HG02678 (cell line): ENCODE data around the gene SMPD3.

ENCODE experiments used
- ATAC-seq: cut with Tn5 transposase; IDR thresholded peaks from one replicate; pipeline ENCODE4 v1.9.1; 2021; ENCODE audit warnings: mild to moderate bottlenecking, moderate library complexity; ENCODE audit not compliant: unreplicated experiment

The SMPD3 gene

DNA sequence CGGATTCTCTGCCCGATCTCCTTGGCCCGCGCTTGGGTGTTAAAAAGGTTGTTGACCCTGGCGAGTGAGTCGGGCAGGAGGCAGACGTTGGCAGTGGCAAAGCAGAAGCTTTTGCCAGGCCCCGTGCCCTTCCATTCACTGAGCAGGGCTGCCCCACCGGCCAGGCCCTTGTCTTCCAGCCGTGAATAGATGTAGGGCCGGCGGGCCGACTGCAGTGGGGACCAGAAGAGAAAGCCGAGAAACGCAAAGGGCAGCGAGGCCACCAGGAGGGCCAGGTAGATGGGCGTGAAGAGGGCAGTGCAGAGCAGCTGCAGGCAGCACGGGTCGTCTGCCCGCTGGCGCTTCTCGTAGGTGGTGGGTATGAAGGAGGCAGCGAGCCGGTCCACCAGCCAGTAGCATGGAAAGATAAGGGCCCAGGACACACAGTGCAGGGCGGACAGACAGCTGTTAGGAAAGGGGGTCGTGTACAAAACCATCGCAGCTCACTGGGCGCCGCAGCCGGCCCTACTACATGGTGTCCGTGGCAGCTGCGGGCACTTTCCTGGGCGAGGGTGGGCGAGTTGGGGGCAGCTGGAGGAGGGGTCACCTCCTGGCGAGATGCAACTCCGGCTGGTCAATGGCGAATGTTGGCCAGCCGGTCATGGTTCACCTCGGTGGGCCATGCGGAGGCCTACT lies 76.5 kb downstream of the SMPD3 start:
- no peak for ATAC-seq

DNA sequence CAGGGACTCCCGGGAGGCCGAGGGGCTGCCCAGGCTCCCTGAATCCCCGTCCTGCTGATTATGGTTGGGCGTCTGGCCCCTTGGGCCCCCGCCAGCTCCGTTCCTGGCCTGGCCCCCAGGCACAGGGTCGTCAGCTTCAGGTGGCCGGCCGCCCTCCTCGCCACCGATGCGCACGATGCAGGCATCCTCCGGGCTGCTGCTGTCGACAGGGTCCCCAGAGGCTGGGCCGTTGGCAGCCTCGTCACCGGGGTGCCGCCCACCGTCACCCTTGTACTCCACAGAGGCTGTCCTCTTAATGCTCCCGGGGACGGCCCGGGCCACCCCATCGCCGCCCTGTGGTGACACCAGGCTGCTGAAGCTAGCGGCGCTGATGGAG lies 77.0 kb downstream of the SMPD3 start:
- no peak for ATAC-seq

DNA sequence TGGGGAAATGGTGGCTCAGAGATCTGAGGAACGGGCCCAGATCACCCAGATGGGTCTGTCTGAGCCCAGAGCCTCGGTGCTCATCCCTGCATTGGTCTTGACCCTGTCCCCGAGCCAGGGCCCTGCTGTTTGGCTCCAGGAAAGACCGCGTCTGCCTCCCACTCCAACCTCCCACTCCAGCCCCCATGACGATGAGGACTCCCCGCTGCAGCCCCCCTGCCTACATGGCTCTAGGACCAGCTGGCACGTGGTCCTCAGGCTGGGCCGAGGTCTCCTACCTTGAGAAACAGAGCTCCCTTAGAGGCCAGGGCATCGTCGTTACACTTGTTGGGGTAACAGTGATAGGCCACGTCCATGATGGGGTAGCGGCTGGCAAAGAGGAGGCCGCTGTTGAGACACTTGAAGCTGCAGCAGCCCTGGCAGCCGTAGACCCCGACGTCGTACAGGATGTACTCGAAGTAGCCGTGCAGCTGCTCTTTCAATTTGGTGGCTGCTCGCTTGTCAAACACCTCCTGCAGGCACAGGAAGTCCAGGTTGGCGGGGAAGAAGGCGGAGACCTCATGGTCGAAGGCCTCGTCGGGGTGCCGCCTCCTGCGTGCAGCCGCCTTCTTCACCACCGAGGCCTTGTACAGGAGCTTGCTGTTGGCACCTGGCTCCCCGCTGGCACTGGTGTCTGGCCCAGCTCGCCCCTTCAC lies 77.6 kb downstream of the SMPD3 start:
- ATAC-seq = no peak

DNA sequence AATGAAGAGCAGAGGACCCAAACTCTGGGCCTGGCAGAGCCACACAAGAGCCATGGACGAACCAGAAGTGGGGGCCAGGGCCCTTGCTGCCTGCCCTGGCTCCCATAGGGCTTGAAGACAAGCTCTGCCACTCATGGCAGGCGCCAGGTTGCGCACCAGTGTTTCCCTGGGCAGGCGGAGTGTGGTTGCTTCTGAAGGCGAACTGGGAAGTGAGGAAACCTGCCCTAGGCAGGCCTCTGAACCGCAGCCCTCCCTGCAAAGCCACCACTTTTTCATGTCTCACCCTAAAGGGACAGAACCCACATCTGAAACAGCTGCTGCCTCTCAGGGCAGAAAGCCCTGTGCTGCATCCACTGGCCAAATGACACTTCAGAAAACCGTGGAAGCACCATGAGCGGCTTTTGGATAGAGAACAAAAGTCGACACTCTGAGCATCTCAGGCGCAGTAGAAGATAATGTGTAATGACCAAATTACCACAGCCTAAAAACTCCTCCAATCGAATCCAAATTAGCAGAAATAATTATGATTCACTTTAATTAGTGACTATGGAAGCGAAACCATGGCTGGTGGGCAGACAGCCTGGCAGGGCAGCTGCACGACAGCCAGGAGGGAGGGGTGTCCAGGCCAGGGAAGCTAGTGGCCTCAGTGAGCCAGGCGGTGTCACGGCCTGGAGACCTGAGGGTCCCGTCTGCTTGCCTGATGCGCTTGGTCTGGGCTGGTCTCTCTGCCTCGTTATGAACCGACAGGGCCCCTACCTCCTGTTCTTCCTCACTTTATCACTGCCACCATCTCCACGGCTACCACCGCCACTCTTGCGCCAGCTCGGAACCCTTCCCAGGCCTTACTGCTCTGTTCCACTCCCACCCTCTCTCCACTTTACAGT lies 78.4 kb downstream of the SMPD3 start:
- ATAC-seq = peak; percentile 65

DNA sequence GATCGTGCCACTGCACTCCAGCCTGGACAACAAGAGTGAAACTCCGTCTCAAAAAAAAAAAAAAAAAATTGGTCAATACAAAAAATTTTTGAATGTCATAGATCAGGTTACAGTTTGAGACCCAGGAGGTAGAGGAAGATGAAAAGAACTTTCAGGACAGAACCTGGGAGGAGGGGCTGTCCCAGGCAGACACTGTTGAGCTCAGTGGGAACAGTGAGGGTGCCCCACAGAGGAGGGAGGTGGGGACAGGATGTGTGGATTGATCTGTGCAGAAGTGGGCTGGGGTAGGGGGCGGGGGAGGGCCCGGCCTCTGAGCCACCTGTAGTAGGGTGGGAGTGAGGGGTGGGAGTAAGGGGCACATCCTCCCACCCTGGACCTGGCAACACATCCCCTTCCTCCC lies 79.1 kb downstream of the SMPD3 start:
- no peak for ATAC-seq

DNA sequence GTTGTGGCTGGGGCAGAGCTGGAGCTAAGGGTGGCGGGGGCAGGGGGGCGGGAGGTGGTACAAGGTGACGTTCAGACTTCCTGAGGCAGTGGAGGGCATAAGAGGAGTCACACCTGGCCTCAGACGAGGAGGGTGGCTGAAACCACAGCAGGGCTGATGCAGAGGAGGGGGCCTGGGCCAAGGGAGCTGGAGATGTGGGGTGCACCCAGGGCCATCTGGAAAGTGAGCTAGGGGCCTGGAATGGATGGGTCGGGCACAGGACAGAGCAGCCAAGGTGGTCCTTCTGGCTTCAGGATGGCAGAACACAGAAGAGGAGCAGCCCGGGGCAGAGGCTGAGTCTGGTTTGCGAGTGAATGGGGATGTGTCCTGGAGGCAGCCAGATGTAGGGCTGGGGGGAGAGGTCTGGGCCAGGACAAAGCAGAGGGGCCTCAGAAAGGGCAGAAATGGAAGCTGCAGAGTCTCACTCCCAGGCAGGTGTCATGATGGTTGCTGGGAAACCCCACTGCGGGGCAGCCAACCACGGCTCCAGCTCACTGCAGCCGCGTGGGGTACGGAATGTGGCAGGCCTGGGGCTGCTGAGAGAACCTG lies 79.9 kb downstream of the SMPD3 start:
- ATAC-seq = no peak

DNA sequence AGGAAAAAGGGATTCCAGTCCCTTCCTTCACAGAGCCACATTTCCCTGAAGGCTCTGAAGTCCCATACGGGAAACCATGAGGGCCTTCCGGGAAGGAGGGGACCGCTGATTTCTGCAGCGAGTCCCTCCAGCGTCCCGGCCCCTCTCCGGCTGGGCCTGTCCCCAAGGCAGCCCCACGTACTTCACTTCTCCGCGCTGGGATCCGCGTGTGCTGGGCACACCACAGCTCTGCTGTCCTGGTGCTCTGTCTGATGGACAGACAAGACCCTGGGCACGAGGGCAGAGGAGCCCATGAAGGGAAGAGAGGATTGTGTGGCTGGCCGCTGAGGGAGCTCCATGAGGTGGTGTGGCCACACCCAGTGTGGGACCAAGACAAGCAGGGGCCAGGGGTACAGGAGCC lies 80.4 kb downstream of the SMPD3 start:
- ATAC-seq = no peak

DNA sequence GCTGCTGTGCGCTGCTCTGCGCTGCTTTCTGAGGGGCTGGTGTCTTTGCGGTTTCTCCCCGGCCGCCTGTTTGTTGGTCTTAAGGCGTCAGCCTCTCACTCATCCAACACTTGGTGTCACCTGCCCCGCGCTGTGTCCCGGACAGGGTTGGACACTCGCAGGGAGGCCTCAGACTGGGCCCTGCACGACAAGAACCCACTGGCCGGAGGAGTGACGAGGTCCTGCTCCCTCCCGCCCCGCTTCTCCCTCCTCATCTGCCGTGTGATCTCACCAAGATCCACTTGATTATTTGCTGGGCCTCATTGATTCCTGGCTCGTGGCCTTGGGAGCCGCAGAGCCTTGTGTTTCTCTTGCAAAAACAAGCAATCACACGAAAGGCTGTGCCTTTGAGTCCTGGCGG lies 80.9 kb downstream of the SMPD3 start:
- ATAC-seq = no peak

DNA sequence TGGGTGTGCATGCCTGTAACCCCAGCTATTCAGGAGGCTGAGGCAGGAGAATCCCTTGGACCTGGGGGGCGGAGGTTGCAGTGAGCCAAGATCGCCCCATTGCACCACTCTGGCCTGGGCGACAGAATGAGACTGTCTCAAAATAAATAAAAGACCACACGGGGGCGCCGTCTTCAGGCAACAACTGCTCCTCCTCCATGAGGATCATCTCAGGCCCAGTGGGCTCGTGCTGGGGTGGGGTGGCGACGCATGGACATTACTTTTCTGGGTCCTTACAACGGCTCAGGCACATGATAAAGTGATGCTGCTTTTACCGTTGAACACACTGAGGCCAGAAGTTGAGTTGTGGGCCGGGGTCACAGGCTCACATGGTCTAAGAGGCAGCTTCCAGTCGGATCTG lies 81.3 kb downstream of the SMPD3 start:
- no peak for ATAC-seq

DNA sequence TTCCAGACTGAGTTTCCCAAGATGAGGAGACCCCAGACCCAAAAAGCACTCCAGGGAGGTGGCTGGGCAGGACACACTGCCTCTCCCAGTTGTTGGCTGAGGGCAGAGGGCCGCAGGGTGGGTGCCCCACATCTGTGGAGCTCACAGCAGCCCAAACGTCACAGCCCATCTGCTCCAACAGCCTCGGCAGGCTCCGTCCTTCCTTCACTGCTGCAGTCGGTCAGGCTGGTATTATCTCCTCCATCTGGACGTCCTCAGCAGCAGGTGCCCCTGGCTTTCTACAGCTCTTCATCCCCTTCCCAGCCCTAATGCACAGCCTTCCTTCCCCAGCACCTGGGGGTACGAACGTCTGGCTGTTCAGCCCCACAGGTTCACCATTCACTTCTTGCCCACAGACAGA lies 82.2 kb downstream of the SMPD3 start:
- ATAC-seq = no peak

DNA sequence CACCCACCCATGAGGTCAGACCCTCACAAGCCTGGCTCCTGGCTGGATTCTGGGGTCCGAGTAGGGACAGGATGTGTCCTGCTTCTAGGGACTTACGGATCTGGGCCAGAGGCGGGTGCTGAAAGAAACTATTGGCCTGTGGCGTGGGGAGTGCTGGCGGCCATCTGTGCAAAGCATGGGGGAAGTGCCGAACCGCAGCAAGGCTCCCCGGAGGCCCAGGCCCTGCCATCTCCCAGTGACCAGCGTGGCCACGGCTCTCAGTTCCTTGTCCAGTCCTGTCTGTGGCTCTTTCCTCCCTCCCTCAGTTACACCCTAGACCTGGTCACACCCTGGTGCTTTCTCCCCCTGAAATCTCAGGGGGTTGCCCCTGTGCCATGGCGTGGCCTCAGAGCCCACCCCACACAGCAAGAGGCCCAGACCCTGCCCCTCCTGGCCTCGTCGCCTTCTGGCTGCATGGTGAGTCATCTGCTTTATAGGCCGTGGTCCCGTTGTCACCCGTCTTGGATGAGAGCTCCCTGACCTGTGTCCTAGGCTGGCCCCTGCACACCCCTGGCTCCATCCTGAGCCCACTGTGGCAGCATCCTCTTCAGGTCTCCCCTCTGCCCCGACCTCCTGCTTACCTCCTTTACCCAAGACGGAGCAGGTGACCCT lies 83.0 kb downstream of the SMPD3 start:
- no peak for ATAC-seq

DNA sequence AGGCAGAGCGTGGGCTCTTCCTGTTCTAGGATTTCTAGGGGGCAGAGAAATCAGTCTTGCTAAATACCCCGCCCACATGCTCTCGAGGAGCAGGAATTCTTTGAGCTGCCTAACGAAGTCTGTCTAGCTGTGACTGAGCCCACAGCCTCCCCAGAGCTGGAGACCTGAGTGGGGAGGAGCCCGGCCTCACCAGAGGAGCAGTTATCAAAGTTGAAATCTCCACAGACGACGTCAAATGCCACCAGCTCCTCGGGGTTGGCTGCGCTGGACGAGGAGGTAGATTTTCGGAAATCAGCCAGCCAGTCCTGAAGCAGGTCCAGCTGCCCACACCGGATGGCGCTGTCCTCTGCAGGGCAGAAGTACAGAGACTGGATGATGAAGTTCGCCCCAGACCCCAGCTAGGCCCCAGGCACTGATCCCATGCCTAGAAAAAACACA lies 83.7 kb downstream of the SMPD3 start:
- ATAC-seq = no peak

DNA sequence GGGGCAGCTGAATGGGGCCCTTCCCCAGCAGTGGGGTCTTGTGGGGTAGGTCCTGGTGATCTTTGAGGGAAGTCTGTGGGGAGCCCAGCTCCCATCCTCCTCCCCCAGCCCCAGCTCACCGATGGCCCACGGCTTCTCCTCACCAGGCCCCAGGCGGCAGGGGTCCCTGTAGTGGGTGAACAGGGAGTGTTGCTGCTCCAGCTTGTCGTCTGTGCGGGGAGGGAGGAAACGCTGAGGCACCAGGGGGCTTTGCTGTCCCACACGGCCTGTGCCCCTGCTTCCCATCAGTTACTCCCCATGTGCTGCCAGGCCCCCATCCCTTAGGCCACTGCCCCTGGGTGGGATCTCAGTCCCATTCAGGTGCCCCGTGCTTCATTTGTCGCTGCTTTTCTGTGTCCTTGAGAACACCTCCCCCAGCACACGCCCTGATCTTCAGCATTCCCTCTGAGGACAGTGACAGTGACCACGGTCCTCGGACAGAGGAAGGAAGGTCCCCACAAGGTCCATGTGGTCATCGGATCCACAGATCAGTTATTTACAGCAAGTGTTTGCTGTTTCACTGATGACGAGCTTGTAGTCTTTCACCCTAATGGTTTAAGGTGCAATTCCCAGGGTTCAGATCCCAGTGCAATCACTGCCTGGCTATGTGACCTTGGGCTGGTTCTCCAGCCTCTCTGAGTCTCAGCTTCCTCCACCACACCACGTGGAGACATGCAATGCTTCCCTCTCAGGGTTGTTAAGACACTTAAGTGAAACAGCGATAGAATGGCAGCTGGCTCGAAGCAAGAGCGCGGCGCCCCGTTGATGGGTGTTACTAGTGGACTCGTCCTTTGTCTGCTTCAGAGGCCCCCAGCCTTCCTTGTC lies 84.4 kb downstream of the SMPD3 start:
- no peak for ATAC-seq

DNA sequence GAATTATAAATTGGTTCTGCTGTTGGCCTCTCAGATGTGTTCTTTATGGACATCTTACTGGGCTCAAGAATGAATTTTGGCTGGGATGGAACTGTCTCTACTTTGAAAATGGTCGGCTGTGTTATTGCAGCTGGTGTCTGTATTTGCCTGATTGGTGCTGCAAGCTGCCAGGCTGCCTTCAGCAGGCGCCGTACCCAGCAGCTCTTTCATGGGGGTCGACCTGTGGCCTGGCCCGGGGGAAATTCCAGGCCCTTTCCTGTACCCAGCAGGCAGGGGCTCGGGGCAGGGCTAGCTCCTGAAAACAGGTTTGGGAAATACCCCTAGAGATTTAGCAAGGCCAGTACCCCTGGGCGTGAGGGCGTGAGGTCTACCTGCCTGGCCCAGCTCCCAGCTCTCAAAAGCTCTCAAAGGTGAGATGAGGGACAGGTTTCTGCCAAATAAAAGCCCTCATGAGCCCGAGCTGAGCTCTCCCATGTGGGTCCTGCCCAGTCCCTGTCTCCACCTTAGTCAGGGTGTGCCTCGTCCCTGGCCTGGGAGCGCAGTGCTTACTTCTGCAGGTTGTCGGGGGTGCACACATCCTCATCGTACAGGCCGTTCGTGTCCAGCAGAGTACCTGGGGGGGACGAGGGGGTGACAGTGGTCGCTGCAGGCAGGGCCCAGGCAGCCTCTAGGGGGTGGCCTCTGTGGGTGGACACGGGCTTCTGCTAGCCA lies 85.2 kb downstream of the SMPD3 start:
- ATAC-seq = no peak

DNA sequence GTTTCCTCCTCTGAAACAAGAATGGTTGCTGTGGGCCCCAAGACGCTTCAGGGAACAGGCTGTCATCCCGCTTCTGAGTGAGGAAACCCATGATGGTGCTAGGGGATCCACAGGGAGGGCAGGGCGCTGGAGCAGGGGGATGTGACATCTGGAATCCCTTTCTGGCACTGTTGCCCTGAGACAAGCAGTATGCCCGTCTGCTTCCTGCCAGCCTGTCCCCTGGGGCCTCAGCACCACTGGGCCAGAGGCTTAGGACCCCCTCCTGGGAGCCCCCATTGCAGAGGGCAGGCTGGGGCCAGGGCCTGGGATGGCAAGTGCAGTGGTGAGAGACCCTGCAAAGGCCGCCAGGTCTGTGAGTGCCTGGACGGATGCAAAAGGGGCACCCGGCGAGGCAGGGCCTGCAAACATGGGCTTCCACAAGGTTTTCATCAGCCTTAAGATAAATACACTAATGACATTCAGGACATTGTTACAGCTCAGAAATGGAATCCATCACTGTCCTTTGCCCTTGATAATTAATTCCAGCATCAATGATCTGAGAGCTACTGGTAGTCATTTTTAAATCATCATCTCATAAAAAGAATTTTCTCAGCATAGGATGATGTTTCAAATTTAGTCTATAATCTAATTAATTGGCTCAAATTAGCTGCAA lies 85.9 kb downstream of the SMPD3 start:
- ATAC-seq = no peak

DNA sequence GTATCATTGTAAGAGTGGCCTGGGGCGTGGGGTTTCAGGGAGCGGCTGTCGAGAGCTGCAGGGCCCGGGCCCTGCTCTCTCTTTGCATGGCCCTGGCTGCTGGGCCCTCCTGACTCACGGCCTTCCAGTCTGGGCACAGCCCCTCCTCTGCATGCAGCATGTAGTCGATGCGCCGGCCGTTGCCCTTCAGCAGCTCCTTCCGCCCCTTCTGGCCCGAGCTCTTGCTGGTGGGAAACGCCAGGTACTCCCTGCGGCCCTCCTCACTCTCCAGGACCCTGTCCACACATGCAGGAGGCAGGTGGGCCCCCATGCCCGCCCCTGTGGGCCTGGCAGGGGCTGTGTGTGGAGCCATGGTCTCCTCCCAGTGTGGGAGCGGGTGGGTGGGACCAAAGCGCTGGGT lies 86.8 kb downstream of the SMPD3 start:
- no peak for ATAC-seq

DNA sequence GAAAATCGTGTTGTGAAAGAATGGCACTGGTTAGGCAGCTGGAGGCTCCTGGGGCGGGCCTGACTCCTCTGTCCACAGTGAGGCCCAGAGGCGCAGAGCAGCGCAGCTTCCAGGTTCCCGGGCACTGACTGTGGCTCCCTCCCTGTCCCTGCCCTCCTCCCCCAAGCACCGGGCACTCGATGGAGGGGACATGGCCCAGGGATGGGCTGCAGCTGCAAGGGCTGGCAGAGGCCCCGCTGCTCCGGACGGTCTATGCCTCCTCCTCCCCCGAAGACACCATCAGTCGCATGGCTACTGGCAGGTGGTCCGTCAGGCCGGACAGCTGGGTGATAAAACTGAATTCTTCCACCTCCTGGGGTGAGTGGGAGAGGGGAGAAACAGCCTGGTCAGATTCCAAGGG lies 87.4 kb downstream of the SMPD3 start:
- ATAC-seq = no peak

DNA sequence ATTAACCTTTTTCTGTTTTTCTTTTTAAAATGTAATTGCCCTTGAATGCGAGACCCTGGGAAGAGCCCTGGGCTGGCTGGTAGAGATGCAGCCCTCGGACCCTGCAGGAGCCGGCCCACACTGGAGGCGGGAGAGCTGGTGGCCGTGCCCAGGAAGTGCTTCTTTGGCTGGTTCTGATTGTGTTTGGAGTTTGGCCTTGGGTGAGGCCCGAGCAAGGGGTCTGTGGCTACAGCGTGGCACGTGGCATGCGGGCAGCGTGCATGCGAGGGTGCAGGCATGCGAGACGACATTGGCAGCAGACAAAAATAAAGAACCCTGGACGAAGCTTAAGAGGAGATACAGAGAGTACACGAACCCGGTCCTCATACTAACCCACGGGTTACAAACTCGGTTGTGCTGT lies 87.8 kb downstream of the SMPD3 start:
- ATAC-seq = no peak
